D721Med (cell line): Measurements from ENCODE around the gene GALNS.

Experiments
- DNase-seq: peaks from one replicate; pipeline ENCODE4 v3.0.0; 2011; ENCODE audit warnings: low spot score; ENCODE audit not compliant: insufficient read length
- FAIRE-seq: peaks from 2 replicates; lab custom pipeline; 2011; peaks lifted over from hg19 to GRCh38; lab: Jason Lieb, UNC
- CTCF ChIP-seq: IDR thresholded peaks from 2 replicates; pipeline ENCODE4 v1.5.1; 2012; ENCODE audit warnings: mild to moderate bottlenecking, control low read depth; ENCODE audit not compliant: insufficient read depth; ENCODE audit errors: missing control alignments

GALNS gene

GRCh38 chr16:88800277-88800592, 56.5 kb downstream of the GALNS start:
- FAIRE-seq = no peak
- no peak for DNase-seq
- no peak for TF ChIP-seq CTCF

GRCh38 chr16:88799569-88800276, 57.0 kb downstream of the GALNS start:
- no peak for TF ChIP-seq CTCF
- FAIRE-seq = no peak
- DNase-seq = no peak

GRCh38 chr16:88798772-88799455, 57.8 kb downstream of the GALNS start:
- DNase-seq (no peak), FAIRE-seq (no peak)
- no peak for TF ChIP-seq CTCF

GRCh38 chr16:88798073-88798472, 58.7 kb downstream of the GALNS start:
- TF ChIP-seq CTCF = no peak
- DNase-seq (no peak), FAIRE-seq (no peak)

- FAIRE-seq (no peak), DNase-seq (no peak)
- no peak for TF ChIP-seq CTCF
Observed at GRCh38 chr16:88796278-88796677, 60.5 kb downstream of the GALNS start.

GRCh38 chr16:88793251-88793954, 63.3 kb downstream of the GALNS start:
- FAIRE-seq (no peak), DNase-seq (no peak)
- no peak for TF ChIP-seq CTCF

GRCh38 chr16:88792668-88793250, 64.0 kb downstream of the GALNS start:
- DNase-seq = no peak

More at GRCh38 chr16:88792668-88793250, 64.0 kb downstream of the GALNS start:
- no peak for FAIRE-seq
- no peak for TF ChIP-seq CTCF
